Erythroblast (primary cell): ENCODE measurements around the gene HTD2.

Experiments used
- GATA1 ChIP-seq: IDR thresholded peaks from 2 replicates; pipeline ENCODE4 v1.6.1; 2011; ENCODE audit warnings: low read depth, mild to moderate bottlenecking, control low read depth, low read length, moderate library complexity
- POLR2A ChIP-seq: IDR thresholded peaks from 2 replicates; pipeline ENCODE4 v1.6.1; 2011; ENCODE audit warnings: mild to moderate bottlenecking, low read length

GRCh38 chr3:58358092-58358491 lies 51.8 kb downstream of the HTD2 start:
- no peak for TF ChIP-seq POLR2A
- no peak for TF ChIP-seq GATA1
